Loucy (cell line): ENCODE data around the gene RAPGEF2.
A peak's percentile ranks its signal among the peaks of the same experiment; 100 is the strongest.

Experiments
- H2AFZ ChIP-seq: fragments of 200-600 bp; sonication (generic); 2 replicates; pipeline ENCODE4 v1.6.0; 2016; ENCODE audit warnings: antibody characterized with exemption, mild to moderate bottlenecking, low read length, moderate library complexity
- H3F3A ChIP-seq: fragments of 200-600 bp; 2 replicates; pipeline ENCODE4 v1.6.0; 2016; ENCODE audit warnings: antibody characterized with exemption, low read depth, mild to moderate bottlenecking
- H3K27me3 ChIP-seq: fragments of 200-600 bp; sonication (generic); 2 replicates; pipeline ENCODE4 v1.6.1; 2014; ENCODE audit warnings: low read length, mild to moderate bottlenecking; ENCODE audit not compliant: insufficient read depth, poor library complexity, severe bottlenecking
- H3K36me3 ChIP-seq: fragments of 200-600 bp; sonication (generic); 2 replicates; pipeline ENCODE4 v1.6.1; 2016; ENCODE audit warnings: low read length; ENCODE audit not compliant: insufficient read depth
- H3K4me1 ChIP-seq: fragments of 200-600 bp; sonication (generic); 2 replicates; pipeline ENCODE4 v1.5.1; 2014; ENCODE audit warnings: low read length, mild to moderate bottlenecking; ENCODE audit not compliant: insufficient read depth, poor library complexity, severe bottlenecking
- H3K4me2 ChIP-seq: fragments of 200-600 bp; sonication (generic); 2 replicates; pipeline ENCODE4 v1.6.0; 2014; ENCODE audit warnings: antibody characterized with exemption, low read length, low read depth, mild to moderate bottlenecking; ENCODE audit not compliant: poor library complexity, severe bottlenecking
- H3K4me3 ChIP-seq: fragments of 200-600 bp; sonication (generic); 2 replicates; pipeline ENCODE4 v1.5.1; 2014; ENCODE audit warnings: low read length, mild to moderate bottlenecking, mixed read lengths; ENCODE audit not compliant: poor library complexity, severe bottlenecking
- H3K79me2 ChIP-seq: fragments of 200-600 bp; sonication (generic); 2 replicates; pipeline ENCODE4 v1.6.1; 2014; ENCODE audit warnings: low read length; ENCODE audit not compliant: insufficient read depth
- H3K9ac ChIP-seq: fragments of 200-600 bp; sonication (generic); 2 replicates; pipeline ENCODE4 v1.6.0; 2014; ENCODE audit warnings: mild to moderate bottlenecking, low read depth, low read length, moderate library complexity; ENCODE audit not compliant: poor library complexity, severe bottlenecking
- H3K9me2 ChIP-seq: fragments of 200-600 bp; sonication (generic); replicated peaks from 2 replicates; pipeline ENCODE4 v1.6.1; 2016; ENCODE audit warnings: low read depth, low read length, mixed read lengths
- H3K9me3 ChIP-seq: fragments of 200-600 bp; sonication (generic); 2 replicates; pipeline ENCODE4 v1.6.1; 2014; ENCODE audit warnings: mild to moderate bottlenecking, antibody characterized with exemption, low read length, low read depth; ENCODE audit not compliant: insufficient read depth
- H4K20me1 ChIP-seq: fragments of 200-600 bp; sonication (generic); 2 replicates; pipeline ENCODE4 v1.6.0; 2014; ENCODE audit warnings: antibody characterized with exemption, low read length, mild to moderate bottlenecking; ENCODE audit not compliant: insufficient read depth, poor library complexity, severe bottlenecking
- EZH2phosphoT487 ChIP-seq: fragments of 200-600 bp; IDR thresholded peaks from 2 replicates; pipeline ENCODE4 v1.6.1; 2018; ENCODE audit warnings: antibody characterized with exemption, mild to moderate bottlenecking, moderate library complexity, borderline replicate concordance
- TF ChIP-seq, protein P1 (sequence below): fragments of 200-600 bp; sonication (generic); conservative IDR thresholded peaks from 2 replicates; pipeline ENCODE4 v1.5.1; 2014; ENCODE audit warnings: mild to moderate bottlenecking, antibody characterized with exemption, low read length

The RAPGEF2 gene

DNA sequence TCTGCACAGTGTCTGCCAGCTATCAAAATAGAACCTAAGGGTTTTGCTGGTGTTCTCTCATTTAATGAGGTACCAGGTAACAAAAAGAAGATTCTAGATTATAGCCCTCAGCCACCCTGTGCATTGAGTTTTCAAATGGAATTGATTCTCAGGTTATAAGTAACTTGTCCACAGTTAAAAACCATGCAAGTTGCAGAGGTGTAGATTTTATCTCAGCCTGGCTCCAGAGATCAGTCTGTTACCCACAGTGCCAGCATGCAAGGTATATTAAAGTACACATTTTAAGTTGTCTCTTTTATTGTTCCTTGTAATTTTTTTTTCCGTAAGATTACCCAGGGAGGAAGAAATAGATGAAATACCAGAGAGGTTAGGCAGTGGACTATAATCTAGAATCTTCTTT lies 59.7 kb downstream of the RAPGEF2 start:
- Histone ChIP-seq H3K36me3 (no peaks in the 10 kb centered on the region), H3K9me2 (no peaks in the 10 kb centered on the region), H3K79me2 (peaks cover 87% of the 10 kb centered on the region), H3K4me2 (peak overlapping the region; percentile 19), H3K9ac (no peak overlapping the region), H3F3A (no peaks in the 10 kb centered on the region), H4K20me1 (peaks cover 8% of the 10 kb centered on the region), H3K4me1 (peaks cover 68% of the 10 kb centered on the region), H3K27me3 (no peaks in the 10 kb centered on the region), H2AFZ (no peak overlapping the region), H3K4me3 (no peak overlapping the region), H3K9me3 (no peaks in the 10 kb centered on the region)
- no peak for TF ChIP-seq EZH2phosphoT487
- TF ChIP-seq, protein P1, sequence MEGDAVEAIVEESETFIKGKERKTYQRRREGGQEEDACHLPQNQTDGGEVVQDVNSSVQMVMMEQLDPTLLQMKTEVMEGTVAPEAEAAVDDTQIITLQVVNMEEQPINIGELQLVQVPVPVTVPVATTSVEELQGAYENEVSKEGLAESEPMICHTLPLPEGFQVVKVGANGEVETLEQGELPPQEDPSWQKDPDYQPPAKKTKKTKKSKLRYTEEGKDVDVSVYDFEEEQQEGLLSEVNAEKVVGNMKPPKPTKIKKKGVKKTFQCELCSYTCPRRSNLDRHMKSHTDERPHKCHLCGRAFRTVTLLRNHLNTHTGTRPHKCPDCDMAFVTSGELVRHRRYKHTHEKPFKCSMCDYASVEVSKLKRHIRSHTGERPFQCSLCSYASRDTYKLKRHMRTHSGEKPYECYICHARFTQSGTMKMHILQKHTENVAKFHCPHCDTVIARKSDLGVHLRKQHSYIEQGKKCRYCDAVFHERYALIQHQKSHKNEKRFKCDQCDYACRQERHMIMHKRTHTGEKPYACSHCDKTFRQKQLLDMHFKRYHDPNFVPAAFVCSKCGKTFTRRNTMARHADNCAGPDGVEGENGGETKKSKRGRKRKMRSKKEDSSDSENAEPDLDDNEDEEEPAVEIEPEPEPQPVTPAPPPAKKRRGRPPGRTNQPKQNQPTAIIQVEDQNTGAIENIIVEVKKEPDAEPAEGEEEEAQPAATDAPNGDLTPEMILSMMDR: no peak

GRCh38 chr4:159163521-159163920 lies 60.6 kb downstream of the RAPGEF2 start:
- peaks cover 87% of the 10 kb centered on the region for H3K79me2 ChIP-seq

GRCh38 chr4:159169404-159170302 lies 66.8 kb downstream of the RAPGEF2 start:
- Histone ChIP-seq H4K20me1 (peaks cover 17% of the 10 kb centered on the region), H3K27me3 (no peaks in the 10 kb centered on the region), H2AFZ (no peak overlapping the region), H3K79me2 (peaks cover 99% of the 10 kb centered on the region), H3K4me2 (no peak overlapping the region), H3K9me2 (no peaks in the 10 kb centered on the region), H3K9me3 (no peaks in the 10 kb centered on the region), H3K9ac (no peak overlapping the region), H3K4me1 (peaks cover 60% of the 10 kb centered on the region), H3K36me3 (no peaks in the 10 kb centered on the region), H3F3A (0 out of 2 replicates have a peak, but pooled peaks cover 3% of the 10 kb centered on the region), H3K4me3 (no peak overlapping the region)
- TF ChIP-seq EZH2phosphoT487: no peak
- TF ChIP-seq, protein P1: no peak

More at GRCh38 chr4:159163521-159163920, 60.6 kb downstream of the RAPGEF2 start:
- H3K36me3 ChIP-seq: no peaks in the 10 kb centered on the region
- no peak for TF ChIP-seq EZH2phosphoT487
- TF ChIP-seq, protein P1: no peak
- H3K9me3 ChIP-seq: no peaks in the 10 kb centered on the region
- peaks cover 59% of the 10 kb centered on the region for H3K4me1 ChIP-seq
- H3K27me3 ChIP-seq: no peaks in the 10 kb centered on the region
- no peak overlapping the region for H3K4me2 ChIP-seq
- no peak overlapping the region for H3K4me3 ChIP-seq
- no peak overlapping the region for H3K9ac ChIP-seq
- no peaks in the 10 kb centered on the region for H3K9me2 ChIP-seq
- no peaks in the 10 kb centered on the region for H3F3A ChIP-seq
- peaks cover 8% of the 10 kb centered on the region for H4K20me1 ChIP-seq
- H2AFZ ChIP-seq: no peak overlapping the region
